Ovary (tissue), 3 donors: ENCODE measurements around the gene SOST.

Source experiments
- EP300 ChIP-seq: sonication (generic); formaldehyde crosslinking; IDR thresholded peaks from one replicate; pipeline ENCODE4 v1.6.1; 2017; ENCODE audit warnings: antibody characterized with exemption
- POLR2A ChIP-seq: fragments of 450-650 bp; IDR thresholded peaks from one replicate; pipeline ENCODE4 v1.6.1; 2017; ENCODE audit warnings: antibody characterized with exemption, mild to moderate bottlenecking, moderate library complexity
- TF ChIP-seq, protein P1 (sequence below), 3 donors: fragments of 450-650 bp in 2 of 3; fragments of 200-600 bp in 1 of 3; IDR thresholded peaks; one replicate each; pipeline versions ENCODE4 v1.5.1 to v1.8.0; 2016 to 2022; ENCODE audit warnings: antibody characterized with exemption in 3 of 3, mild to moderate bottlenecking in 1 of 3
- donor health status: DM: no; HTN: no; CAD: no.

DNA sequence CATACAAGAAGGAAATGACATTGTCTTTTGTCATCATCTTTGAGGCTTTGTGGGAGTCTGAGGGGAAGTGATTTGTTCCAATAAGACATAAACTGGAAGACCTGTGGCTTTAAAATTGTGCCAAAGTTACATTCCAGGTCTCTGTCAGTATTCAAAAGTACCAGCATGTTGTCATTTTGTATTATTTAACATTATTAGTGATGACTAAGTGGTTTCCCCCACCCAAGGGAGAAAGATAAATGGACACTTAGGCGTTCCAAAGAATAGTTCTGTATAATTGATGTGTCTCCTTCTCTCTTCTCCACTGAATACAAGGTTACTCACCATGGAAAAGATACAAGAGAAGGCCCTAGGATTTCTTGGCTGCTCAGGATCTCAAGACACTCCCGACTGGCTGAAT is 25.5 kb upstream of the SOST start:
- TF ChIP-seq EP300 (no peak), POLR2A (no peak)
- TF ChIP-seq, protein P1, sequence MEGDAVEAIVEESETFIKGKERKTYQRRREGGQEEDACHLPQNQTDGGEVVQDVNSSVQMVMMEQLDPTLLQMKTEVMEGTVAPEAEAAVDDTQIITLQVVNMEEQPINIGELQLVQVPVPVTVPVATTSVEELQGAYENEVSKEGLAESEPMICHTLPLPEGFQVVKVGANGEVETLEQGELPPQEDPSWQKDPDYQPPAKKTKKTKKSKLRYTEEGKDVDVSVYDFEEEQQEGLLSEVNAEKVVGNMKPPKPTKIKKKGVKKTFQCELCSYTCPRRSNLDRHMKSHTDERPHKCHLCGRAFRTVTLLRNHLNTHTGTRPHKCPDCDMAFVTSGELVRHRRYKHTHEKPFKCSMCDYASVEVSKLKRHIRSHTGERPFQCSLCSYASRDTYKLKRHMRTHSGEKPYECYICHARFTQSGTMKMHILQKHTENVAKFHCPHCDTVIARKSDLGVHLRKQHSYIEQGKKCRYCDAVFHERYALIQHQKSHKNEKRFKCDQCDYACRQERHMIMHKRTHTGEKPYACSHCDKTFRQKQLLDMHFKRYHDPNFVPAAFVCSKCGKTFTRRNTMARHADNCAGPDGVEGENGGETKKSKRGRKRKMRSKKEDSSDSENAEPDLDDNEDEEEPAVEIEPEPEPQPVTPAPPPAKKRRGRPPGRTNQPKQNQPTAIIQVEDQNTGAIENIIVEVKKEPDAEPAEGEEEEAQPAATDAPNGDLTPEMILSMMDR (IDR thresholded peaks at IDR 0.05) = no peak
